Erythroblast (primary cell): Measurements from ENCODE around the gene TFPT.

Experiments
- GATA1 ChIP-seq: IDR thresholded peaks from 2 replicates; pipeline ENCODE4 v1.6.1; 2011; ENCODE audit warnings: low read depth, mild to moderate bottlenecking, control low read depth, low read length, moderate library complexity
- POLR2A ChIP-seq: IDR thresholded peaks from 2 replicates; pipeline ENCODE4 v1.6.1; 2011; ENCODE audit warnings: mild to moderate bottlenecking, low read length

GRCh38 chr19:54069470-54069869, 46.0 kb downstream of the TFPT start:
- TF ChIP-seq POLR2A: no peak
- TF ChIP-seq GATA1: no peak
